GM23248 (cell line): Measurements from ENCODE around the gene CERS5. TPM values are rescaled to one million over a fixed set of nuclear protein-coding genes. Genes with fewer than 3 reads are reported as not detected.

ENCODE experiments used
- DNase-seq: peaks from one replicate; pipeline ENCODE4 v3.0.0-alpha.2; 2015
- H2AFZ ChIP-seq: fragments of 200-600 bp; sonication (generic); 2 replicates; pipeline ENCODE4 v1.6.1; 2016; ENCODE audit warnings: antibody characterized with exemption
- H3F3A ChIP-seq: fragments of 200-600 bp; sonication (generic); 2 replicates; pipeline ENCODE4 v1.6.1; 2016; ENCODE audit warnings: mild to moderate bottlenecking, antibody characterized with exemption, mixed run types; ENCODE audit not compliant: insufficient read depth
- H3K27ac ChIP-seq: fragments of 200-600 bp; sonication (generic); 2 replicates; pipeline ENCODE4 v1.5.1; 2016; ENCODE audit warnings: mild to moderate bottlenecking
- H3K27me3 ChIP-seq: fragments of 200-600 bp; sonication (generic); replicated peaks from 2 replicates; pipeline ENCODE4 v1.6.1; 2016; ENCODE audit warnings: mild to moderate bottlenecking; ENCODE audit not compliant: insufficient read depth
- H3K36me3 ChIP-seq: fragments of 200-600 bp; sonication (generic); 2 replicates; pipeline ENCODE4 v1.6.1; 2016; ENCODE audit warnings: low read depth, mild to moderate bottlenecking
- H3K4me1 ChIP-seq: fragments of 200-600 bp; sonication (generic); 2 replicates; pipeline ENCODE4 v1.6.1; 2016; ENCODE audit warnings: mild to moderate bottlenecking; ENCODE audit not compliant: insufficient read depth
- H3K4me2 ChIP-seq: fragments of 200-600 bp; sonication (generic); one replicate; pipeline ENCODE4 v1.6.1; 2016; ENCODE audit warnings: mild to moderate bottlenecking; ENCODE audit not compliant: unreplicated experiment
- H3K4me3 ChIP-seq: fragments of 200-600 bp; sonication (generic); 2 replicates; pipeline ENCODE4 v1.5.1; 2016; ENCODE audit warnings: mild to moderate bottlenecking
- H3K79me2 ChIP-seq: fragments of 200-600 bp; sonication (generic); 2 replicates; pipeline ENCODE4 v1.6.1; 2016; ENCODE audit warnings: mild to moderate bottlenecking; ENCODE audit not compliant: insufficient read depth
- H3K9ac ChIP-seq: fragments of 200-600 bp; sonication (generic); 2 replicates; pipeline ENCODE4 v1.6.1; 2016; ENCODE audit warnings: mild to moderate bottlenecking
- H3K9me2 ChIP-seq: fragments of 200-600 bp; sonication (generic); 2 replicates; pipeline ENCODE4 v1.6.1; 2016; ENCODE audit warnings: mixed run types, mild to moderate bottlenecking, moderate library complexity; ENCODE audit not compliant: insufficient read depth
- H3K9me3 ChIP-seq: fragments of 200-600 bp; sonication (generic); one replicate; pipeline ENCODE4 v1.6.1; 2017; ENCODE audit warnings: low read depth
- H4K20me1 ChIP-seq: fragments of 200-600 bp; sonication (generic); 2 replicates; pipeline ENCODE4 v1.6.0; 2016; ENCODE audit not compliant: insufficient read depth
- EZH2 ChIP-seq: fragments of 200-600 bp; sonication (generic); IDR thresholded peaks from 2 replicates; pipeline ENCODE4 v1.6.1; 2018; ENCODE audit warnings: antibody characterized with exemption, mild to moderate bottlenecking; ENCODE audit not compliant: insufficient read depth, poor library complexity, severe bottlenecking
- EZH2phosphoT487 ChIP-seq: fragments of 200-600 bp; sonication (generic); IDR thresholded peaks from 2 replicates; pipeline ENCODE4 v1.6.1; 2018; ENCODE audit warnings: antibody characterized with exemption, moderate library complexity, mild to moderate bottlenecking, low read depth; ENCODE audit not compliant: insufficient read depth
- WGBS, 2 experiments: methylation state at CpG; one replicate each; pipeline ENCODE4 v1.1.6; 2015 to 2017; ENCODE audit warnings: low lambda C conversion rate in 2 of 2, low coverage in 1 of 2; ENCODE audit errors: missing lambda C conversion rate in 2 of 2; 5-methylcytosine and 5-hydroxymethylcytosine counted together
- in situ Hi-C: fragments of 300-500 bp; cut with MboI; formaldehyde crosslinking; loops from 2 replicates; pipeline ENCODE4 v1.15.0; 2020
- polyA plus RNA-seq: library from polyadenylated mRNA; unstranded; fragments of >200 nt; fragmentation: Nextera tagmentation; extraction: Ambion mirVana; gene quantifications from 2 replicates; pipeline ENCODE4 v1.2.1, GENCODE V29; 2016
- total RNA-seq: library from RNA; depleted of rRNA; stranded (reverse); fragments of >200 nt; shearing (Covaris generic); gene quantifications from 2 replicates; pipeline ENCODE4 v1.2.3, GENCODE V29; 2014; rRNA removed

Gene CERS5
- total RNA-seq (52.4 and 60.7 TPM in 2 replicates), polyA plus RNA-seq (88.7 and 99.2 TPM in 2 replicates)

DNA sequence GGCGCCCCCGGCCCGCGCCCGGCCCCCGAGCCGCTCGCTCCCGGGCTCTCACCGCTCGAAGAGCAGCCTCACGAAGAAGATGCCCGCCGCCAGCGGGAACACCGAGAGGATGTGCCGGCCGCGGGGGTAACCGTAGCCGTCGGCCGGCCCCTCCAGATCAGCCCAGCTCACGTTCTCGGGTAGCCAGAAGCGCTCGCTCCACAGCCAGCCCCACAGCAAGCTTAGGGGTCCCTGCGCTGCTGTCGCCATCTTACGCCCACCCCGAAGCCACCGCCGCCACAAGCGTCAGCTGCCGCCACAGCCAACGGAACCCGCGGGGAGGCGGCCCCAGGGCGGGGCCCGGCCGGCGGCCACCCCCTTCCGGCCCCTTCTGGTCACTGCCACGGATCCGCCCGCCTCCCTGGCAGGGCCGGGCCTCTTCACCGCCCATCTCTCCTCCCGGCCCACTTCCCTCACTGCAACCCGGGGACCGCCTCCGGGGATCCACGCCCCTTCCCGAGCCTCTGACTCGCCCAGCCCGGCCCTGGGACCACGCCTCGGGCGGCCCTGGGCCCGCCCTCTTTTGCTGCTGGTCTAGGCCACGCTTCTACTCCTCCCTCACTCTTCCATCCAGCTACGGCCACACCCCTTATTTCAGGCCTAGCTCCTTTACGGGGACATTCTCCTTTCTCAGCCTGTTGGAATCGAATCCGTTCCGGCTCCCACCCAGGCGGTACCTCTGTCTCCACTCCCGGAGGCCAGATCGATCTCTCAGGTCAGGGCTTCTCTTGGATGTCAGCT lies at the start of gene CERS5:
CERS5 (minus strand) TSS at position 321 of the 780 bp plus-strand sequence; CDS start at position 249, 72 bp downstream.
- Histone ChIP-seq H3K9me3 (no peaks in the 10 kb centered on the region), H3K4me2 (peak within 1 kb of the TSS; percentile 89), H3K79me2 (peaks cover 48% of the 10 kb centered on the region), H3K36me3 (no peaks in the 10 kb centered on the region), H3F3A (peaks cover 17% of the 10 kb centered on the region; the same call in 1 of the 2 replicates), H3K27me3 (no peaks in the 10 kb centered on the region), H3K4me3 (peak within 1 kb of the TSS; percentile 97), H4K20me1 (no peaks in the 10 kb centered on the region), H3K4me1 (peaks cover 18% of the 10 kb centered on the region; the same call in 1 of the 2 replicates), H2AFZ (peak within 1 kb of the TSS; percentile 88), H3K9ac (peak within 1 kb of the TSS; percentile 98), H3K9me2 (no peaks in the 10 kb centered on the region), H3K27ac (peak within 1 kb of the TSS; percentile 93)
- WGBS, 2 experiments = 1% methylated on average over 41 to 69 of the region's 70 CpGs
- TF ChIP-seq EZH2phosphoT487 (no peak), EZH2 (no peak)
- in situ Hi-C loops = no loop called here
- DNase-seq = peak; percentile 99

DNA sequence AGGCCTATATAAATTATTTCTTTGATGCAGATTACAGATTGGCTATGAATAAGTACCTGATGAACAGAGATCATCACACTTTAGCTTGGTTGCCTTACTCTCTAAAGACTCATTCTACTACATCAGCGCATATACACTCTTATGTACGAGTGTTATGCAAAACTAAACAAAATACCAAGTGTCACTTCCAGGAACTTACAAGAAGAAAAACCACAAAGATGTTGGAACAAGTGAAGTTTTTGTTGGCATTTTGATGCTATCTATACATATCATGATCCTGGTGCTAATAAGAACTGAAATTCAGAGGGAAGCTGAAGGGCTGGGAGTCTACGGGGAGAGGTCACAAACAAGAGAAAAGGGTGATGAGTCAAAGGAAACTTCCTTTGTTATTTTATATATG lies 47.9 kb upstream of the CERS5 start:
- H3K79me2 ChIP-seq = peaks cover 100% of the 10 kb centered on the region
- H3K27ac ChIP-seq = no peak overlapping the region
- 0 out of 2 replicates have a peak, but pooled peaks cover 5% of the 10 kb centered on the region for H4K20me1 ChIP-seq
- peaks cover 52% of the 10 kb centered on the region for H3K36me3 ChIP-seq
- no peaks in the 10 kb centered on the region for H3K9me2 ChIP-seq
- WGBS, 2 experiments = 85% methylated on average over 3 of the region's 3 CpGs
- TF ChIP-seq EZH2phosphoT487 (no peak), EZH2 (no peak)
- no peak overlapping the region for H3K9ac ChIP-seq
- DNase-seq = no peak
- in situ Hi-C loops = no loop called here
- H3K4me3 ChIP-seq = peak overlapping the region; percentile 49
- H3F3A ChIP-seq = peaks cover 72% of the 10 kb centered on the region
- H3K4me1 ChIP-seq = peaks cover 68% of the 10 kb centered on the region
- H2AFZ ChIP-seq = no peak overlapping the region
- no peaks in the 10 kb centered on the region for H3K9me3 ChIP-seq
- no peaks in the 10 kb centered on the region for H3K27me3 ChIP-seq
- peak overlapping the region; percentile 74 for H3K4me2 ChIP-seq

DNA sequence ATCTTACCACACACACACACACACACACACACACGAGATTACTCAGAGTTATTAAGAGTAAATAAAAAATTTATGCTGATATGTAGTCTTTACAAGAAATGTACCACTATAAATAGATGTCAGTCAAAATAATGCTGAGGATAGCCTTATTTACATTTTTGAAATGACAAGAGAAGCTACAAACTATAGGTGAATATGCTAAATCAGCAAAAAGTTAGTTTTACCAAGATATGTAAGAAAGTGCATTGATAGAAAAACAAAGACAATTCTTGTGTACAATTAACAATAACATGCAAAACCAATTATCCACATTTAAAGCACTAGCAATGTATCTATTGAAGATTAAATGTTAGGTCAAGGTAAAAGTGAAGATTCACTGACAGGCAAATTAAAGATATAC lies 46.8 kb upstream of the CERS5 start:
- Histone ChIP-seq H2AFZ (no peak overlapping the region), H3K27me3 (no peaks in the 10 kb centered on the region), H3K4me3 (peak overlapping the region; percentile 49), H3K79me2 (peaks cover 100% of the 10 kb centered on the region), H3K9me2 (no peaks in the 10 kb centered on the region), H3F3A (peaks cover 71% of the 10 kb centered on the region), H3K9ac (no peak overlapping the region), H3K4me2 (peak overlapping the region; percentile 74), H3K36me3 (peaks cover 51% of the 10 kb centered on the region), H3K9me3 (no peaks in the 10 kb centered on the region), H3K27ac (no peak overlapping the region), H4K20me1 (0 out of 2 replicates have a peak, but pooled peaks cover 5% of the 10 kb centered on the region), H3K4me1 (peaks cover 66% of the 10 kb centered on the region)
- 0 to 8% methylated on average over 1 of the region's 1 CpG for WGBS, 2 experiments
- TF ChIP-seq EZH2 (no peak), EZH2phosphoT487 (no peak)
- no peak for DNase-seq
- in situ Hi-C loops = no loop called here

- no peak for DNase-seq
- Histone ChIP-seq H3K4me1 (peaks cover 62% of the 10 kb centered on the region), H3K9ac (no peak overlapping the region), H3F3A (peaks cover 70% of the 10 kb centered on the region), H3K4me3 (peak overlapping the region; percentile 49), H2AFZ (no peak overlapping the region), H3K79me2 (peaks cover 100% of the 10 kb centered on the region), H3K27ac (0 out of 2 replicates have a peak overlapping the region, but pooled peaks have one; percentile 11), H3K36me3 (peaks cover 53% of the 10 kb centered on the region), H3K4me2 (peak overlapping the region; percentile 74), H3K9me2 (no peaks in the 10 kb centered on the region), H3K9me3 (no peaks in the 10 kb centered on the region), H3K27me3 (no peaks in the 10 kb centered on the region), H4K20me1 (0 out of 2 replicates have a peak, but pooled peaks cover 5% of the 10 kb centered on the region)
- 86 to 89% methylated on average over 2 of the region's 2 CpGs for WGBS, 2 experiments
- TF ChIP-seq EZH2 (no peak), EZH2phosphoT487 (no peak)
- in situ Hi-C loops = no loop called here
Measured at GRCh38 chr12:50213439-50213838, 46.3 kb upstream of the CERS5 start.
